ENCODE data around the gene RPL28.

Gene RPL28

DNA sequence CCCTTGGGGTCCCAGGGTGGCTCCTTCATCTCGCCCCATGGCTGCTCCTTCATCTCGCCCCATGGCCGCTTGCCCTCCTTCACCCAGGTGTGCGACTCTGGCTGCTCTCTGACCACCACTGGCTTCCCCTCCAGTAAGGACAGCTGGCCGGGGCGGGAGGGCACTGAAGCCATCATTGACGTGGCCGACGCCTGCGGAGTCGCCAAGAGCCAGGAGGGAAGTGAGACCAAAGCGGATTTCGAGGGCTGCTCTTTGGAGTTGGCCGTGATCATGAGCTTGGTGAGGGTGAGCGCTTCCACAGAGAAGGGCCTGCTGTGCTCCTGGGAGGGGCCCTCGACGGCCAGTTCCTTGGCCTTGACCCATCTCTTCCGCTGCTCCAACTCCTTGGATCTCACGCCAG lies 27.2 kb upstream of the RPL28 start:
- Histone ChIP-seq H3K4me3 (ENCODE audit: low read depth, low read length) (no peak overlapping the region), H3K27me3 (replicated peaks) (peaks cover 10% of the 10 kb centered on the region), H3K27ac (no peak overlapping the region), H3K36me3 (replicated peaks) (no peaks in the 10 kb centered on the region)
- in situ Hi-C loops (cut with HindIII; ENCODE audit: low pct_ligation_motif_present, low sequenced_read_pairs): no loop called here
- no peak for TF ChIP-seq CTCF (IDR thresholded peaks at IDR 0.05; ENCODE audit: low read depth, low read length, missing control alignments)
- DNase-seq: no peak

DNA sequence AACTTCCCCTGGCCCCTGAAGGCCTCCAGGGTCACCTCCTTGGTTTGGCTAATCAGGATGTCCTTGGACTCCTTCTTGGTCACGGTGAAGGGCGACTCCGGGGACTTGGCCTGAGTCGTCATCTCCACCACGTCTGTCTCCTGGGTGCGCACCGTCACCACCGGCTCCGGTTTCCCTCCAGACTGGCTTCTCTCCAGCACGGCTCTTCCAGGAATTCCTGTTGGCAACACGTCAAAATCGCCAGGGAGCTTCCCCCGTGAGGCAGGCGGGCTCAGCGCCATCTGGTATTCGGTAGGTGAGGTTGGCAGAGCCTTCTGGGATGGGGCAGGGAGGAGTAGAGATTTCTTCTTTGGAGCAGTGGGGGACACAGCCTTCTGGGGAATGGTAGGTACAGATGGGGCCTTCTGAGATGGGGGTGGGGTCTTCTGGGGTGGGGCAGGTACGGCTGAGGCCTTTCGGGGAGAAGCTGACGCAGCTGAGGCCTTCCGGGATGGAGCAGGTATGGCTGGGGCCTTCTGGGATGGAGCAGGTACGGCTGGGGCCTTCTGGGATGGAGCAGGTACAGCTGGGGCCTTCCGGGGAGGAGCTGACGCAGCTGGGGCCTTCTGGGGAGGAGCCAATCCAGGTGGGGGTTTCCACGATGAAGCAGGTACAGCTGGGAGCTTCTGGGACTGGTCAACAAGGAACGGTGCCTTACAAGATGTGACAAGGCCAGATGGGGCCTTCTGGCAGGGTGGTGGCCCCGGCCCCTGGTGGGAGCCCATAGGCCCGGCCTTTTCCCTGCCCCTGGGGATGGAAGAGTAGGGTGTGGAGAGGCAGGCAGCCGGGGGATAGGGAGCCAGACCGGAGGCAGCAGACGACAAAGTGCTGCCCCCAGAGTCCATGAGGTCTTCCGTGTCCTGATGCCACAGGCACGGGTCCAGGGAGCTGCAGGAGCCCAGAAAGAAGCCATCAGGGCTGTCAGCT lies 26.5 kb upstream of the RPL28 start:
- TF ChIP-seq CTCF (IDR thresholded peaks at IDR 0.05; ENCODE audit: low read depth, low read length, missing control alignments): no peak
- H3K27me3 ChIP-seq (replicated peaks): peaks cover 7% of the 10 kb centered on the region
- no peaks in the 10 kb centered on the region for H3K36me3 ChIP-seq (replicated peaks)
- H3K4me3 ChIP-seq (ENCODE audit: low read depth, low read length): no peak overlapping the region
- no peak overlapping the region for H3K27ac ChIP-seq
- DNase-seq: no peak
- in situ Hi-C loops (cut with HindIII; ENCODE audit: low pct_ligation_motif_present, low sequenced_read_pairs): no loop called here

- TF ChIP-seq CTCF (IDR thresholded peaks at IDR 0.05; ENCODE audit: low read depth, low read length, missing control alignments): no peak
- H3K36me3 ChIP-seq (replicated peaks): no peaks in the 10 kb centered on the region
- in situ Hi-C loops (cut with HindIII; ENCODE audit: low pct_ligation_motif_present, low sequenced_read_pairs): no loop called here
- DNase-seq: no peak
- H3K27me3 ChIP-seq (replicated peaks): peaks cover 2% of the 10 kb centered on the region
- no peak overlapping the region for H3K4me3 ChIP-seq (ENCODE audit: low read depth, low read length)
- H3K27ac ChIP-seq: no peak overlapping the region
Measured at GRCh38 chr19:55360902-55361301, 24.8 kb upstream of the RPL28 start.

DNA sequence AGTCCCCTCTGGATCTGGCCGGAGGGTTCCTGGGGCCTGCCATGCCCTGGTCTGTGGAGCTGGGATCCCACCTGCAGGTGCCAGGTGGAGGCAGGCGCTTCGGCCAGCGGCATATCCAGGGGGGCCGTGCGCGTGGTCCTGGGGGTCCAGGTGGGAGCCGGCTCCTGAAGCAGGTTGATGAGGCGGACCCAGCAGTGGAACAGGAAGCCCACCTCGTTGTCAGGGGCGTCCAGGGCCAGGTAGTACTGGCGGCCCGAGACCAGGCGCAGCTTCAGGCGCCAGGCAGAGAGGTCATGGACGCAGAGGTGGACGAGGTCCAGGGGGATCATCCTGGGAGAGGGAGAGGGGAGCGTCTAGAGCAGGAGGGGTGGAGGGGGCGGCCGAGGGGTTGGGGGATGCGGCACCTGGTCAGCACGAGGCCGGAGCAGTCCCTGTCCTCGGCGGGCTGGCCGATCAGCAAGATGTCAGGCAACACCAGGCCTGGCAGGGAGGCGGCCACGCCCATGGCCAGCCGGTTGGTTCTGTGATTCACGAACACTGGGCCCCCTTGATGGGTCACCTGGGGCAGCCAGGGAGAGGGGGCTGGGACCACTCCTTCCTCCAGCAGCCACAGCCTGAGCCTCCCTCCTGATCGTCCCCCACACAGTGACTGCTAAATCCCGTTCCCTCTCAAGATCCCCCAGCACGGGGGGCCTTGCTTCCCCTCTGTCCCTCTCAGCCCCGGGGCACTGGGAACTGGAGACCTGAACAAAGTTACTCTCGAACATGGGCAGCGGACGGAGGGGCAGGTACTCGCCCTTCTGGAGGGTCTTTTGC lies 23.4 kb upstream of the RPL28 start:
- H3K27ac ChIP-seq: no peak overlapping the region
- no peak overlapping the region for H3K4me3 ChIP-seq (ENCODE audit: low read depth, low read length)
- TF ChIP-seq CTCF (IDR thresholded peaks at IDR 0.05; ENCODE audit: low read depth, low read length, missing control alignments): no peak
- DNase-seq: no peak
- H3K36me3 ChIP-seq (replicated peaks): no peaks in the 10 kb centered on the region
- no peaks in the 10 kb centered on the region for H3K27me3 ChIP-seq (replicated peaks)
- in situ Hi-C loops (cut with HindIII; ENCODE audit: low pct_ligation_motif_present, low sequenced_read_pairs): no loop called here

GRCh38 chr19:55362990-55363716 lies 22.6 kb upstream of the RPL28 start, which contains the start of gene GARIN5B:
GARIN5B (minus strand) TSS chr19:55363260; CDS start chr19:55363066, 194 bp downstream.
- no peak for TF ChIP-seq CTCF (IDR thresholded peaks at IDR 0.05; ENCODE audit: low read depth, low read length, missing control alignments)
- H3K4me3 ChIP-seq (ENCODE audit: low read depth, low read length): no peak within 1 kb of the TSS
- no peaks in the 10 kb centered on the region for H3K27me3 ChIP-seq (replicated peaks)
- H3K36me3 ChIP-seq (replicated peaks): no peaks in the 10 kb centered on the region
- in situ Hi-C loops (cut with HindIII; ENCODE audit: low pct_ligation_motif_present, low sequenced_read_pairs): no loop called here
- H3K27ac ChIP-seq: no peak within 1 kb of the TSS
- no peak for DNase-seq

Measured in brain microvascular endothelial cell (primary cell).